Glomerular endothelial cell (primary cell): ENCODE measurements around the gene OR6C2. TPM values are rescaled to one million over a fixed set of nuclear protein-coding genes. Genes with fewer than 3 reads are reported as not detected.
"Not testable (repeated sequence)": the region's sequence is repeated elsewhere in the genome, so short reads cannot be mapped to it uniquely, and the experiment has no call there.

Experiments
- DNase-seq: peaks from one replicate; pipeline ENCODE4 v3.0.0-alpha.2; 2011; ENCODE audit warnings: low read depth, low spot score; ENCODE audit errors: extremely low read depth
- total RNA-seq: library from RNA; depleted of rRNA; stranded (reverse); fragments of >200 nt; gene quantifications from 2 replicates; pipeline ENCODE4 v1.2.3, GENCODE V29; 2015

Gene OR6C2
- total RNA-seq, 1 donor from 2014 or later = not detected

DNA sequence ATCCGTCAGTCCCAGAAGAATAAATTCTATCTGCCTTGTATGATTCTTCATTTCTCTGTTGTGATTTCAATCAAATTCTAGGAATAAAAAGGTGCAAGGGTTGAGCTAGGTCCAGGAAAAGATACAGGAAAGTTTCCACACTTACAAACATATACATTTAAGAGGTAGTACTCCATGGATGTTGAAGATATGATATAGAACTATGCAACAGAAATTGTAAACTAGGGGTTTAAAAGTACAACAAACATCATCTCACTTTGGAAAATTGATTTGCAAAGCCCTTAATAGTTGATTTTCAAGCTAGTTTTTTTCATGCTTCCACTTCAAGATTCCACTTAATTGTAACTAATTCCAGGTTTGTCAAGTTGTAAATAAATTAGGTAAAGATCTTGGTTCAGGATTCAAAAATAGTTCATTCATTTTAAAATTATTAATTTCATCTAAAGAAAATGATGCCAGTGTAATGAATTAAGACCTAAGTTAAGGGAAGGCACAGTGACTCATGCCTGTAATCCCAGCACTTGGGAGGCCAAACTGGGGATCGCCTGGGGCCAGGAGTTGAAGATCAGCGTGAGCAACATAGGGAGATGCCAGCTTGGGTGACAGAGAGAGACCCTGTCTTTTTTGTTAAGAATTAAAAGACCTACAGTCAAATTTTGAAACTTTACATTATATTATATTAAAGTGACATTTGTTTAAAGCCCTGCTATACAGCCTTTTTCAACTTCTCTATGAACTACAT lies 26.4 kb downstream of the OR6C2 start, which contains the start of gene OR6C70:
Gene OR6C70, minus strand, starts transcription at position 51 of the 742 bp plus-strand sequence. Its CDS starts 0 bp downstream, at position 51.
- DNase-seq = no peak

DNA sequence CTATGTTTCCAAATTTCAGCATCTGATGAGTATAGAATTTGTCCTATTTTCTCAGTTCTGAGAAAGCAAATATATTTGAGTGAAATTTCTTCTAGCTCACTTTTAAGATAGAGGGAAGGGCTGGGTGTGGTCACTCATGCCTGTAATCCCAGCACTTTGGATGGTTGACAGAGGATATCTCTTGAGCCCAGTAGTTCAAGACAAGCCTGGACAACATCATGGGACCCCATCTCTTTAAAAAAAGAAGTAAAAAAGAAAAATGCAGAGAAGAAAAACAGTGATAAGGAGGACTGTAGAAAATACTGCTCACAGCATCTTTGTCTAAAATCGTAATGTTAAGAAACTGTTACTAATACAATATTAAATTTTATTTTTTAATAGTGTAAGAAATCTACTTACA lies 28.4 kb downstream of the OR6C2 start:
- no peak for DNase-seq

DNA sequence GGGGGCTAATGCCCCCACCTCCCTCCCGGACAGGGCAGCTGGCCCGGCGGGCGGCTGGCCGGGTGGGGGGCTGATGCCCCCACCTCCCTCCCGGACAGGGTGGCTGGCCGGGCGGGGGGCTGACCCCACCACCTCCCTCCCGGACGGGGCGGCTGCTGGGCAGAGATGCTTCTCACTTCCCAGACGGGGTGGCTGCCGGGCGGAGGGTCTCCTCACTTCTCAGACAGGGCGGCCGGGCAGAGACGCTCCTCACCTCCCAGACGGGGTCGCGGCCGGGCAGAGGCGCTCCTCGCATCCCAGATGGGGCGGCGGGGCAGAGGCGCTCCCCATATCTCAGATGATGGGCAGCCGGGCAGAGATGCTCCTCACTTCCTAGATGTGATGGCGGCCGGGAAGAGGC lies 35.3 kb downstream of the OR6C2 start:
- DNase-seq = not testable (repeated sequence)

DNA sequence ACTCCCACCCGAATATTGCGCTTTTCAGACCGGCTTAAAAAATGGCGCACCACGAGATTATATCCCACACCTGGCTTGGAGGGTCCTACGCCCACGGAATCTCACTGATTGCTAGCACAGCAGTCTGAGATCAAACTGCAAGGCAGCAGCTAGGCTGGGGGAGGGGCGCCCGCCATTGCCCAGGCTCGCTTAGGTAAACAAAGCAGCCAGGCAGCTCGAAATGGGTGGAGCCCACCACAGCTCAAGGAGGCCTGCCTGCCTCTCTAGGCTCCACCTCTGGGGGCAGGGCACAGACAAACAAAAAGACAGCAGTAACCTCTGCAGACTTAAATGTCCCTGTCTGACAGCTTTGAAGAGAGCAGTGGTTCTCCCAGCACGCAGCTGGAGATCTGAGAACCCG lies 40.4 kb downstream of the OR6C2 start:
- DNase-seq = not testable (repeated sequence)

DNA sequence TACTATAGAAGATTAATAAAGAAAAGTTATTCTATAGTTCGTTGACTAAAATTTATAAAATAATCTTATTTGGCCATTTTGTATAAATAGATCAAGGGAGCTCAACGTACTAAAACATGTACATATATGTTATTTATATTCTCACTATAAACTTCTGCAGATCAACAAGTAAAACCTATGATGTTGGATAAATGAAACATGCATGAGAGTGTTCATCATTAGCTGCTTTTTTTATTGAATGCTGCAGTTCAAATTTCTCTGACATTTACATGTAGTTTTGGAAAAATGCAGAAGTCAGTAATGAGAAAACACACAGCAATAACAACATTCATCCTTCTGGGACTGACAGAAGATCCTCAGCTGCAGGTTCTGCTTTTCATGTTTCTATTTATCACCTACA lies 48.2 kb downstream of the OR6C2 start, which contains the start of gene OR6C68:
Gene OR6C68, plus strand, starts transcription at position 301 of the 400 bp plus-strand sequence. Its CDS starts 0 bp downstream, at position 301.
- DNase-seq = no peak

DNA sequence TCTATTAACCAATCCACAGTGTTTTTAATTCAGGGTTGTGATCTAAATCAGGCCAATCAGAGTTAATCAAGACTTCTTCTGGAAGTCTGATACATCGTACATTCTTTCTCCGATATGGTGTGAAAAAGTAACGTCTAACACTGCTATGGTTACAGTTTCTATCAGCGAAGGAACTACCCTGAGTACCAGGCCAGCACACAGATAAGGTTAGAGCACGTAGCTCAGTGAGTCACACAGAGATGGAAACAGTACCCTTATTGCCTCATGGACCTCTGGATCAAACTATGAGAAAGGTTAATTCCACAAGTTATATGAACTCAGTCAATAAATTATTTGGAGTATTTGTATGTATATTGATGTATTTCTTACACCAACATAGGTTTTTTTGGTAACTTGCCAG lies 51.6 kb downstream of the OR6C2 start:
- DNase-seq = no peak

DNA sequence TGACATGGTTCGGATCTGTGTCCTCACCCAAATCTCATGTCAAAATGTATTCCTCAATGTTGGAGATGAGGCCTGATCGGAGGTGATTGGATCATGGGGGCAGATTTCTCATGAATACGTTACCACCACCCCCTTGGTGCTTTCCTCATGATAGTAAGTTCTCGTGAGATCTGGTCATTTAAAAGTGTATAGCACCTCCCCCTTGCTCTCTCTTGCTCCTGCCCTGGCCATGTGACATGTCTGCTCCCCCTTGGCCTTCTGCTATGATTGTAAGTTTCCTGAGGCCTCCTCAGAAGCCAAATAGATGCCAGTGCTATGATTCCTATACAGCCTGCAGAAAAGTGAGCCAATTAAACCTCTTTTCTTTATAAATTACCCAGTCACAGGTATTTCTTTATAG lies 55.4 kb downstream of the OR6C2 start:
- no peak for DNase-seq

DNA sequence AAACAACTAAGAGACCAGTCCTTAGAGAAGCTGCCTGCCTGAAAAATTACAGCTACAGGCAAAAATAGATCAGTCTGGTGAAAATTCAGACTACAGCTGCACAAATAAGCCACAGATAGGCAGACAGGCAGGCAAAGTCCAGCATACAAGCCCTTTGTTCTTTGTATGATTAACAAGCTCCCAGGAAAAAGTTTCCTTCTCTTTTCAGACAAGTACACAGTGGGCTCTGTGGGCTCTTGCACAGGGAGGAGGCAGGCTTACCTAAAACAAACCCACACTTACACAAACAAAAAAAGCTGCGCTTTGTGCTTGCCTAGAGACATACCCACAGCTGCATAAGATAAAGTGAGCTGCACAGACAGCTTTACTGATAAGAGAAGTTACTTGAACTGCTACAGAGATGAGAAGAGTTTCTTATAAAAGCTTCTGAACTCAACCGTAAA lies 56.0 kb downstream of the OR6C2 start:
- no peak for DNase-seq

DNA sequence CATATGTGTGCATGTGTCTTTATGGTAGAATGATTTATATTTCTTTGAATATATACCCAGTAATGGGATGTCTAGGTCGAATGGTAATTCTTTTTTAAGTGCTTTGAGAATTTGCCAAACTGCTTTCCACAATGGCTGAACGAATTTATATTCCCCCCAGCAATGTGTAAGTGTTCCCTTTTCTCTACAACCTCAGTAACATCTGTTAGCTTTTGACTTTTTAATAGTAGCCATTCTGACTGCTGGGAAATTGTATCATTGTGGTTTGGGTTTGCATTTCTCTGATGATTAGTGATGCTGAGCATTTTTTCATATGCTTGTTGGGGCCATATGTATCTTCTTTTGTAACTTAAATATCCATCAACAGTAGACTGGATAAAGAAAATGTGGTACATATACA lies 57.7 kb downstream of the OR6C2 start:
- DNase-seq = no peak

Other genes with a start within 250 kb of the OR6C2 start
- gene OR10A7, start 223.1 kb upstream of the OR6C2 start, total RNA-seq = not detected in 2 replicates
- gene OR6C74, start 199.5 kb upstream of the OR6C2 start, total RNA-seq = not detected in 2 replicates
- gene OR6C6, start 147.5 kb upstream of the OR6C2 start, total RNA-seq = not detected in 2 replicates
- not detected in 2 replicates for gene OR6C1, start 129.7 kb upstream of the OR6C2 start, total RNA-seq
- gene OR6C3, start 113.3 kb upstream of the OR6C2 start, total RNA-seq = not detected in 2 replicates
- gene OR6C75, start 81.1 kb upstream of the OR6C2 start, total RNA-seq = not detected in 2 replicates
- not detected in 2 replicates for gene OR6C65, start 43.5 kb upstream of the OR6C2 start, total RNA-seq
- gene OR6C76, start 17.8 kb upstream of the OR6C2 start, total RNA-seq = not detected in 2 replicates
- gene OR6C70, start 26.1 kb downstream of the OR6C2 start, total RNA-seq = not detected in 2 replicates
- not detected in 2 replicates for gene OR6C68, start 48.3 kb downstream of the OR6C2 start, total RNA-seq
- not detected in 2 replicates for gene OR6C4, start 105.5 kb downstream of the OR6C2 start, total RNA-seq
- gene OR2AP1, start 128.4 kb downstream of the OR6C2 start, total RNA-seq = not detected in 2 replicates
- not detected in 2 replicates for gene OR10P1, start 192.8 kb downstream of the OR6C2 start, total RNA-seq